ENCODE measurements around the gene BIN1. TPM values are rescaled to one million over a fixed set of nuclear protein-coding genes. Genes with fewer than 3 reads are reported as not detected.

The BIN1 gene
- total RNA-seq, 1 experiment from 2014 or later = 87.5 TPM

GRCh38 chr2:127037476-127037875 is 69.5 kb downstream of the BIN1 start:
- H3K4me2 ChIP-seq = no peak overlapping the region
- no peaks in the 10 kb centered on the region for H3F3A ChIP-seq (ENCODE audit: insufficient read depth, low read depth)
- no peaks in the 10 kb centered on the region for H3K79me2 ChIP-seq (ENCODE audit: low read depth)
- H3K27ac ChIP-seq = no peak overlapping the region
- no peaks in the 10 kb centered on the region for H3K27me3 ChIP-seq (ENCODE audit: insufficient read depth, low read depth)
- no peaks in the 10 kb centered on the region for H3K4me1 ChIP-seq (replicated peaks; ENCODE audit: insufficient read depth)
- intact Hi-C loops (cut with micrococcal nuclease; ENCODE audit: unreplicated experiment) = no loop called here
- DNase-seq = no peak
- no peaks in the 10 kb centered on the region for H4K20me1 ChIP-seq (ENCODE audit: insufficient read depth)
- H3K36me3 ChIP-seq (ENCODE audit: low read depth) = no peaks in the 10 kb centered on the region
- no peak overlapping the region for H3K4me3 ChIP-seq
- no peak overlapping the region for H2AFZ ChIP-seq
- TF ChIP-seq EZH2 (IDR thresholded peaks at IDR 0.05; ENCODE audit: low read depth) (no peak), CTCF (conservative IDR thresholded peaks at IDR 0.05) (no peak)
- no peaks in the 10 kb centered on the region for H3K9me3 ChIP-seq (ENCODE audit: insufficient read depth, low read depth)
- POLR2A ChIA-PET (ENCODE audit: unreplicated experiment) = no interaction called here
- no TSS peak for BruUV-seq (replicated peaks)
- CTCF ChIA-PET = no interaction called here
- no peaks in the 10 kb centered on the region for H3K9me2 ChIP-seq (ENCODE audit: insufficient read depth)

GRCh38 chr2:127034883-127035611 is 71.9 kb downstream of the BIN1 start:
- ChIA-PET POLR2A (ENCODE audit: unreplicated experiment) (no interaction called here), CTCF (no interaction called here)
- H3K27me3 ChIP-seq (ENCODE audit: insufficient read depth, low read depth) = no peaks in the 10 kb centered on the region
- no peak overlapping the region for H3K4me2 ChIP-seq
- no peak overlapping the region for H3K27ac ChIP-seq
- no peak for DNase-seq
- no peak overlapping the region for H2AFZ ChIP-seq
- BruUV-seq (replicated peaks) = no TSS peak
- H3K9me3 ChIP-seq (ENCODE audit: insufficient read depth, low read depth) = no peaks in the 10 kb centered on the region
- TF ChIP-seq CTCF (conservative IDR thresholded peaks at IDR 0.05) (no peak), EZH2 (IDR thresholded peaks at IDR 0.05; ENCODE audit: low read depth) (no peak)
- H3K79me2 ChIP-seq (ENCODE audit: low read depth) = no peaks in the 10 kb centered on the region
- H4K20me1 ChIP-seq (ENCODE audit: insufficient read depth) = no peaks in the 10 kb centered on the region
- H3F3A ChIP-seq (ENCODE audit: insufficient read depth, low read depth) = no peaks in the 10 kb centered on the region
- H3K4me3 ChIP-seq = no peak overlapping the region
- H3K9me2 ChIP-seq (ENCODE audit: insufficient read depth) = no peaks in the 10 kb centered on the region
- no peaks in the 10 kb centered on the region for H3K36me3 ChIP-seq (ENCODE audit: low read depth)
- no peaks in the 10 kb centered on the region for H3K4me1 ChIP-seq (replicated peaks; ENCODE audit: insufficient read depth)
- intact Hi-C loops (cut with micrococcal nuclease; ENCODE audit: unreplicated experiment) = no loop called here

GRCh38 chr2:127034051-127034450 is 72.9 kb downstream of the BIN1 start:
- intact Hi-C loops (cut with micrococcal nuclease; ENCODE audit: unreplicated experiment) = no loop called here
- Histone ChIP-seq H3K27ac (no peak overlapping the region), H3K4me2 (no peak overlapping the region), H3K9me2 (ENCODE audit: insufficient read depth) (no peaks in the 10 kb centered on the region), H3K36me3 (ENCODE audit: low read depth) (no peaks in the 10 kb centered on the region), H3K4me1 (replicated peaks; ENCODE audit: insufficient read depth) (no peaks in the 10 kb centered on the region), H3K4me3 (no peak overlapping the region), H2AFZ (no peak overlapping the region), H3K9me3 (ENCODE audit: insufficient read depth, low read depth) (no peaks in the 10 kb centered on the region), H3K27me3 (ENCODE audit: insufficient read depth, low read depth) (no peaks in the 10 kb centered on the region), H3K79me2 (ENCODE audit: low read depth) (no peaks in the 10 kb centered on the region), H3F3A (ENCODE audit: insufficient read depth, low read depth) (no peaks in the 10 kb centered on the region), H4K20me1 (ENCODE audit: insufficient read depth) (no peaks in the 10 kb centered on the region)
- ChIA-PET POLR2A (ENCODE audit: unreplicated experiment) (interaction anchor here (0.7 kb wide), 1 partner anchor 493 kb away, joined by 4 read pairs; no protein-coding TSS in a partner anchor), CTCF (no interaction called here)
- no TSS peak for BruUV-seq (replicated peaks)
- DNase-seq = no peak
- TF ChIP-seq CTCF (conservative IDR thresholded peaks at IDR 0.05) = no peak
- no peak for TF ChIP-seq EZH2 (IDR thresholded peaks at IDR 0.05; ENCODE audit: low read depth)

Data from PC-9 (cell line).